OCI-M1 (cell line): ENCODE data around the gene MUC5AC.
"Not testable (repeated sequence)": the region's sequence is repeated elsewhere in the genome, so short reads cannot be mapped to it uniquely, and the experiment has no call there.

Source experiments
- DNase-seq: peaks from one replicate; lab custom pipeline; 2025; lab: John Stamatoyannopoulos, UW

Gene MUC5AC

DNA sequence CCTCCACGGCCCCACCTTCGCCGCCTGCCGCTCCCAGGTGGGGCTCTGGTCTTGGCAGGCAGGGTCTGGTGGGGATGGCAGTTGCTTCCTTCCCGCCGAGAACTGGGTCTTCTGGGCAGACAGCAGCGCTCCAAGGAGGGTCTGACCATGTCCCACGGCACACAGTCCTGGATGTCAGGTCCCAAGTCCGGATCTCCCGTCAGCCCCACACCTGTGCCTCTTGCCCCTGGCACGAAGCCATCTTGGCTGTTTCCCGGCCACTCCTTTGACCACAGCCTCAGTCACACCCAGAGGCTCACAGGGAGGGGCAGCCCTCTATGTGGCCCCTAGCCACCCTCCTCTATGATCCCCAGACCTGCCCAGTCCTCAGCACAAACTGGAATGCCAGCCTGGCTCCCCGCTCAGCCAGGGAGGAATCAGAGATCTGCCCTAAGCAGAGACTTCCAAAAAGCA, 79.4 kb downstream of the MUC5AC start:
- DNase-seq = no peak

DNA sequence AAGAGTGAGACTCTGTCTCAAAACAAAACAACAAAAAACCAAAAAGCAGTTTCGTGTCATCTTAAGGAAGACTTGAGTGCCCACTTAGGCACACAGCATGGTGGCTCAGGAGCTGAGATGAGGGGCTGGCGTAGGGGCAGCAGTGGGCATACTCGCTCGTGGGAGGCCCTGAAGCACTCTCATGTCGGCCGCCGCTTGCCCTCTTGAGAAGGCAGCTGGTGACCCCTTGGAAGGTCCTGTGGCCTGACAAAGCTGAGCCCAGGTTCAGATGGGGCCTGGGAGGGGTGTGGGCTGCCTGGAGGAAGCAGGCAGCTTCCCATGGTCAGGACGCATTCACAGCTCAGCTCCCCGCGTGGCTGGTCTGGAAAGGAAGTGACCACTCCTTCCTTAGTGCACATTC, 80.1 kb downstream of the MUC5AC start:
- DNase-seq = no peak

DNA sequence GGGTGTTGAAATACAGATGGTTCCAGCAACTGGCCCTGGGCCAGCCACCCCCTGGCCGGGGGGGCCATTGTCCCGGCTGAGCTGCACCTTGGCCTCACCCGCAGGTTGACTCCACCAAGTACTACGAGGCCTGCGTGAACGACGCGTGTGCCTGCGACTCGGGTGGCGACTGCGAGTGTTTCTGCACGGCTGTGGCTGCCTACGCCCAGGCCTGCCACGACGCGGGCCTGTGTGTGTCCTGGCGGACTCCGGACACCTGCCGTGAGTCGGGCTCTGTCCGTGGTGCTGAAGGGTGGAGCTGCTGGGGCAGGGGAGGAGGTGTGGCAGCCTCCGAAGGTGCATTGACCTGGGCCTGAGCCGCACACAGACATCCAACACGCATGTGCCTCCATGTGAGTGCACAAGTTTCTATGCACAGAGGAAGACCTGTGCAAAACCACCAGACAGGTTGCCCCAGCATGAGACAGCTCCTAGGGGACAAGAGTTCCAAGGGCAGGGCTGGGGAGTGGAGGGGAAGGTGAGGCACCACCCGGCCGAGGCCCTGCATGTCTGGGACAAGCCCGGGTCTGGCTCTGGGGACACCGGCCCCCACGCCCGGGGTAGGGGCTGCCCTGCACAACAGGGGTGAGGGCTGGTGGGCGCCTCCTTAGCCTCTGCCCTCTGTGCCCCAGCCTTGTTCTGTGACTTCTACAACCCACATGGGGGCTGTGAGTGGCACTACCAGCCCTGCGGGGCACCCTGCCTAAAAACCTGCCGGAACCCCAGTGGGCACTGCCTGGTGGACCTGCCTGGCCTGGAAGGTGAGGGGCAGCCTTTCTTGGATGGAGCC, 81.2 kb downstream of the MUC5AC start:
- DNase-seq = no peak

DNA sequence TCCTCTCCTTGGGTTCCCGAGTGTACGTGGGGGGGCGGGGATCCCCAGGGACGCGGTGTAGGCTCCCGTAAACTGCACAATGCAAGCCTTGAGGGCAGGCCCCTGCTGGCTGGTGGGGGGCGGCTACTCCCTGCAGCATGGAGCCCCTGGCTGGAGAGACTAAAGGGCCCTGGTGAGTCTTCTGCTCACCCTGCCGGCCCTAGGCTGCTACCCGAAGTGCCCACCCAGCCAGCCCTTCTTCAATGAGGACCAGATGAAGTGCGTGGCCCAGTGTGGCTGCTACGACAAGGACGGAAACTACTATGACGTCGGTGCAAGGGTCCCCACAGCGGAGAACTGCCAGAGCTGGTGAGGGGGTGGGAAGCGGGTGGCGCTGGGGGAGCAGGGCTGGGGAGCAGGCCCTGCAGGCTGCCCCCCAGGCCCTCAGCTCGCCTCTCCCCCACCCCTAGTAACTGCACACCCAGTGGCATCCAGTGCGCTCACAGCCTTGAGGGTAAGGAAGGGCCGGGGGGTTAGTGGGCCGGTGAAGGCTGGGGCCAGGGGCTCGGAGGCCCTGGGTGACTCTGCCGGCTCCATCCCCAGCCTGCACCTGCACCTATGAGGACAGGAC, 81.9 kb downstream of the MUC5AC start:
- DNase-seq = no peak

DNA sequence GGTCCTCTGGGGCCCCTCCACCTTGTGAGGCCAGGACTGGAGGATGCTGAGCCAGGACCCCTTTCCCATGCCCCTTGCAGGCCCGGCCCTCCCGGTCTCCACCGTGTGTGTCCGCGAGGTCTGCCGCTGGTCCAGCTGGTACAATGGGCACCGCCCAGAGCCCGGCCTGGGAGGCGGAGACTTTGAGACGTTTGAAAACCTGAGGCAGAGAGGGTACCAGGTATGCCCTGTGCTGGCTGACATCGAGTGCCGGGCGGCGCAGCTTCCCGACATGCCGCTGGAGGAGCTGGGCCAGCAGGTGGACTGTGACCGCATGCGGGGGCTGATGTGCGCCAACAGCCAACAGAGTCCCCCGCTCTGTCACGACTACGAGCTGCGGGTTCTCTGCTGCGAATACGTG, 83.0 kb downstream of the MUC5AC start:
- DNase-seq = no peak

DNA sequence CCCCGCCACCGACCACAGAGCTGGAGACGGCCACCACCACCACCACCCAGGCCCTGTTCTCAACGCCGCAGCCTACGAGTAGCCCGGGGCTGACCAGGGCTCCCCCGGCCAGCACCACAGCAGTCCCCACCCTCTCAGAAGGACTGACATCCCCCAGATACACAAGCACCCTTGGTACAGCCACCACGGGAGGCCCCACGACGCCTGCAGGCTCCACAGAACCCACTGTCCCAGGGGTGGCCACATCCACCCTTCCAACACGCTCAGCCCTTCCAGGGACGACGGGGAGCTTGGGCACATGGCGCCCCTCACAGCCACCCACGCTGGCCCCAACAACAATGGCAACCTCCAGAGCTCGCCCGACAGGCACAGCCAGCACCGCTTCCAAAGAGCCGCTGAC, 84.0 kb downstream of the MUC5AC start:
- DNase-seq = no peak

DNA sequence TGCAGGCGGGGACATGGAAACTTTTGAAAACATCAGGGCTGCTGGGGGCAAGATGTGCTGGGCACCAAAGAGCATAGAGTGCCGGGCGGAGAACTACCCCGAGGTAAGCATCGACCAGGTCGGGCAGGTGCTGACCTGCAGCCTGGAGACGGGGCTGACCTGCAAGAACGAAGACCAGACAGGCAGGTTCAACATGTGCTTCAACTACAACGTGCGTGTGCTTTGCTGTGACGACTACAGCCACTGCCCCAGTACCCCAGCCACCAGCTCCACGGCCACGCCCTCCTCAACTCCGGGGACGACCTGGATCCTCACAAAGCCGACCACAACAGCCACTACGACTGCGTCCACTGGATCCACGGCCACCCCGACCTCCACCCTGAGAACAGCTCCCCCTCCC, 84.5 kb downstream of the MUC5AC start:
- no peak for DNase-seq

DNA sequence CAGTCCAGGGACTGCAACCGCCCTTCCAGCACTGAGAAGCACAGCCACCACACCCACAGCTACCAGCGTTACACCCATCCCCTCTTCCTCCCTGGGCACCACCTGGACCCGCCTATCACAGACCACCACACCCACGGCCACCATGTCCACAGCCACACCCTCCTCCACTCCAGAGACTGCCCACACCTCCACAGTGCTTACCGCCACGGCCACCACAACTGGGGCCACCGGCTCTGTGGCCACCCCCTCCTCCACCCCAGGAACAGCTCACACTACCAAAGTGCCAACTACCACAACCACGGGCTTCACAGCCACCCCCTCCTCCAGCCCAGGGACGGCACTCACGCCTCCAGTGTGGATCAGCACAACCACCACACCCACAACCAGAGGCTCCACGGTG, 85.0 kb downstream of the MUC5AC start:
- DNase-seq = not testable (repeated sequence)

DNA sequence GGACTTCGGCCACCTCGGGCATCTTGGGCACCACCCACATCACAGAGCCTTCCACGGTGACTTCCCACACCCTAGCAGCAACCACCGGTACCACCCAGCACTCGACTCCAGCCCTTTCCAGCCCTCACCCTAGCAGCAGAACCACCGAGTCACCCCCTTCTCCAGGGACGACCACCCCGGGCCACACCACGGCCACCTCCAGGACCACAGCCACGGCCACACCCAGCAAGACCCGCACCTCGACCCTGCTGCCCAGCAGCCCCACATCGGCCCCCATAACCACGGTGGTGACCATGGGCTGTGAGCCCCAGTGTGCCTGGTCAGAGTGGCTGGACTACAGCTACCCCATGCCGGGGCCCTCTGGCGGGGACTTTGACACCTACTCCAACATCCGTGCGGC, 85.8 kb downstream of the MUC5AC start:
- not testable (repeated sequence) for DNase-seq

DNA sequence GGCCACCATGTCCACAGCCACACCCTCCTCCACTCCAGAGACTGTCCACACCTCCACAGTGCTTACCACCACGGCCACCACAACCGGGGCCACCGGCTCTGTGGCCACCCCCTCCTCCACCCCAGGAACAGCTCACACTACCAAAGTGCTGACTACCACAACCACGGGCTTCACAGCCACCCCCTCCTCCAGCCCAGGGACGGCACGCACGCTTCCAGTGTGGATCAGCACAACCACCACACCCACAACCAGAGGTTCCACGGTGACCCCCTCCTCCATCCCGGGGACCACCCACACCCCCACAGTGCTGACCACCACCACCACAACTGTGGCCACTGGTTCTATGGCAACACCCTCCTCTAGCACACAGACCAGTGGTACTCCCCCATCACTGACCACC, 86.8 kb downstream of the MUC5AC start:
- not testable (repeated sequence) for DNase-seq

DNA sequence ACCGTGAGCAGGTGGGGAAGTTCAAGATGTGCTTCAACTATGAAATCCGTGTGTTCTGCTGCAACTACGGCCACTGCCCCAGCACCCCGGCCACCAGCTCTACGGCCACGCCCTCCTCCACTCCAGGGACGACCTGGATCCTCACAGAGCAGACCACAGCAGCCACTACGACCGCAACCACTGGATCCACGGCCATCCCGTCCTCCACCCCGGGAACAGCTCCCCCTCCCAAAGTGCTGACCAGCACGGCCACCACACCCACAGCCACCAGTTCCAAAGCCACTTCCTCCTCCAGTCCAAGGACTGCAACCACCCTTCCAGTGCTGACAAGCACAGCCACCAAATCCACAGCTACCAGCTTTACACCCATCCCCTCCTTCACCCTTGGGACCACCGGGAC, 88.0 kb downstream of the MUC5AC start:
- DNase-seq = not testable (repeated sequence)

DNA sequence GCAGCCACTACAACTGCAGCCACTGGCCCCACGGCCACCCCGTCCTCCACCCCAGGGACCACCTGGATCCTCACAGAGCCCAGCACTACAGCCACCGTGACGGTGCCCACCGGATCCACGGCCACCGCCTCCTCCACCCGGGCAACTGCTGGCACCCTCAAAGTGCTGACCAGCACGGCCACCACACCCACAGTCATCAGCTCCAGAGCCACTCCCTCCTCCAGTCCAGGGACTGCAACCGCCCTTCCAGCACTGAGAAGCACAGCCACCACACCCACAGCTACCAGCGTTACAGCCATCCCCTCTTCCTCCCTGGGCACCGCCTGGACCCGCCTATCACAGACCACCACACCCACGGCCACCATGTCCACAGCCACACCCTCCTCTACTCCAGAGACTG, 88.5 kb downstream of the MUC5AC start:
- not testable (repeated sequence) for DNase-seq

DNA sequence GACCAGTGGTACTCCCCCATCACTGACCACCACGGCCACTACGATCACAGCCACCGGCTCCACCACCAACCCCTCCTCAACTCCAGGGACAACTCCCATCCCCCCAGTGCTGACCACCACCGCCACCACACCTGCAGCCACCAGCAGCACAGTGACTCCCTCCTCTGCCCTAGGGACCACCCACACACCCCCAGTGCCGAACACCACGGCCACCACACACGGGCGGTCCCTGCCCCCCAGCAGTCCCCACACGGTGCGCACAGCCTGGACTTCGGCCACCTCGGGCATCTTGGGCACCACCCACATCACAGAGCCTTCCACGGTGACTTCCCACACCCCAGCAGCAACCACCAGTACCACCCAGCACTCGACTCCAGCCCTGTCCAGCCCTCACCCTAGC, 89.3 kb downstream of the MUC5AC start:
- not testable (repeated sequence) for DNase-seq

DNA sequence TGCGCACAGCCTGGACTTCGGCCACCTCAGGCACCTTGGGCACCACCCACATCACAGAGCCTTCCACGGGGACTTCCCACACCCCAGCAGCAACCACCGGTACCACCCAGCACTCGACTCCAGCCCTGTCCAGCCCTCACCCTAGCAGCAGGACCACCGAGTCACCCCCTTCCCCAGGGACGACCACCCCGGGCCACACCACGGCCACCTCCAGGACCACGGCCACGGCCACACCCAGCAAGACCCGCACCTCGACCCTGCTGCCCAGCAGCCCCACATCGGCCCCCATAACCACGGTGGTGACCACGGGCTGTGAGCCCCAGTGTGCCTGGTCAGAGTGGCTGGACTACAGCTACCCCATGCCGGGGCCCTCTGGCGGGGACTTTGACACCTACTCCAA, 91.2 kb downstream of the MUC5AC start:
- DNase-seq = not testable (repeated sequence)

DNA sequence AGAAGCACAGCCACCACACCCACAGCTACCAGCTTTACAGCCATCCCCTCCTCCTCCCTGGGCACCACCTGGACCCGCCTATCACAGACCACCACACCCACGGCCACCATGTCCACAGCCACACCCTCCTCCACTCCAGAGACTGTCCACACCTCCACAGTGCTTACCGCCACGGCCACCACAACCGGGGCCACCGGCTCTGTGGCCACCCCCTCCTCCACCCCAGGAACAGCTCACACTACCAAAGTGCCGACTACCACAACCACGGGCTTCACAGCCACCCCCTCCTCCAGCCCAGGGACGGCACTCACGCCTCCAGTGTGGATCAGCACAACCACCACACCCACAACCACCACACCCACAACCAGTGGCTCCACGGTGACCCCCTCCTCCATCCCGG, 92.7 kb downstream of the MUC5AC start:
- DNase-seq = not testable (repeated sequence)
